ENCODE results near the gene CHN1. TPM values are rescaled to one million over a fixed set of nuclear protein-coding genes. Genes with fewer than 3 reads are reported as not detected.

The CHN1 gene
- polyA plus RNA-seq, 1 donor (not counting 4 experiments of a cell fraction or from before 2014, with no cell fraction given): 2.3 TPM

GRCh38 chr2:175012516-175012915, 7.3 kb upstream of the CHN1 start:
- H3K4me1 ChIP-seq (ENCODE audit: control insufficient read depth, extremely low read depth, insufficient read depth, low read length): no peaks in the 10 kb centered on the region
- no peaks in the 10 kb centered on the region for H3K36me3 ChIP-seq (ENCODE audit: control insufficient read depth in 2 of 2, extremely low read depth in 1 of 2, insufficient read depth in 2 of 2, low read length in 2 of 2)
- TF ChIP-seq EZH2 (IDR thresholded peaks at IDR 0.05; ENCODE audit: low read length): no peak
- TF ChIP-seq CTCF (optimal IDR thresholded peaks at IDR 0.05 in 1 of 3, IDR thresholded peaks at IDR 0.05 in 1 of 3, conservative IDR thresholded peaks at IDR 0.05 in 1 of 3; ENCODE audit: extremely low read depth in 1 of 3, insufficient read depth in 2 of 3, low read length in 3 of 3): no peak
- no peak overlapping the region for H3K27ac ChIP-seq (ENCODE audit: control insufficient read depth, insufficient read depth, low read length)
- DNase-seq (ENCODE audit: low read depth, low spot score): no peak
- no peak overlapping the region for H2AFZ ChIP-seq (ENCODE audit: control insufficient read depth, low read length)
- H3K9me3 ChIP-seq (ENCODE audit: control insufficient read depth, low read depth, low read length): no peaks in the 10 kb centered on the region
- H4K20me1 ChIP-seq (ENCODE audit: control insufficient read depth, extremely low read depth, insufficient read depth, low read length): no peaks in the 10 kb centered on the region
- dilution Hi-C loops (cut with MboI; ENCODE audit: extremely low pct_ligation_motif_present, low sequenced_read_pairs): no loop called here
- no peak overlapping the region for H3K4me2 ChIP-seq (ENCODE audit: control insufficient read depth, extremely low read depth, insufficient read depth, low read depth, low read length)
- no peak for FAIRE-seq
- no peaks in the 10 kb centered on the region for H3K79me2 ChIP-seq (ENCODE audit: control insufficient read depth, insufficient read depth, low read length)
- H3K27me3 ChIP-seq (ENCODE audit: control insufficient read depth, extremely low read depth, insufficient read depth, low read length): peaks cover 5% of the 10 kb centered on the region
- no peaks in the 10 kb centered on the region for H3K9me1 ChIP-seq (ENCODE audit: control insufficient read depth, extremely low read depth, insufficient read depth, low read length)
- H3K9ac ChIP-seq (ENCODE audit: control insufficient read depth, extremely low read depth, insufficient read depth, low read length): no peak overlapping the region
- H3K4me3 ChIP-seq (ENCODE audit: control insufficient read depth in 2 of 3, extremely low read depth in 1 of 3, insufficient read depth in 2 of 3, low read depth in 1 of 3, low read length in 3 of 3): no peak overlapping the region

- Histone ChIP-seq H3K4me2 (ENCODE audit: control insufficient read depth, extremely low read depth, insufficient read depth, low read depth, low read length) (no peak overlapping the region), H3K9me1 (ENCODE audit: control insufficient read depth, extremely low read depth, insufficient read depth, low read length) (no peaks in the 10 kb centered on the region), H3K9ac (ENCODE audit: control insufficient read depth, extremely low read depth, insufficient read depth, low read length) (no peak overlapping the region), H3K4me3 (ENCODE audit: control insufficient read depth in 2 of 3, extremely low read depth in 1 of 3, insufficient read depth in 2 of 3, low read depth in 1 of 3, low read length in 3 of 3) (no peak overlapping the region), H4K20me1 (ENCODE audit: control insufficient read depth, extremely low read depth, insufficient read depth, low read length) (no peaks in the 10 kb centered on the region), H3K36me3 (ENCODE audit: control insufficient read depth in 2 of 2, extremely low read depth in 1 of 2, insufficient read depth in 2 of 2, low read length in 2 of 2) (no peaks in the 10 kb centered on the region), H3K27ac (ENCODE audit: control insufficient read depth, insufficient read depth, low read length) (no peak overlapping the region), H3K4me1 (ENCODE audit: control insufficient read depth, extremely low read depth, insufficient read depth, low read length) (no peaks in the 10 kb centered on the region), H3K9me3 (ENCODE audit: control insufficient read depth, low read depth, low read length) (no peaks in the 10 kb centered on the region), H3K27me3 (ENCODE audit: control insufficient read depth, extremely low read depth, insufficient read depth, low read length) (peaks cover 15% of the 10 kb centered on the region), H3K79me2 (ENCODE audit: control insufficient read depth, insufficient read depth, low read length) (no peaks in the 10 kb centered on the region), H2AFZ (ENCODE audit: control insufficient read depth, low read length) (no peak overlapping the region)
- FAIRE-seq: no peak
- no peak for DNase-seq (ENCODE audit: low read depth, low spot score)
- dilution Hi-C loops (cut with MboI; ENCODE audit: extremely low pct_ligation_motif_present, low sequenced_read_pairs): no loop called here
- TF ChIP-seq CTCF (optimal IDR thresholded peaks at IDR 0.05 in 1 of 3, IDR thresholded peaks at IDR 0.05 in 1 of 3, conservative IDR thresholded peaks at IDR 0.05 in 1 of 3; ENCODE audit: extremely low read depth in 1 of 3, insufficient read depth in 2 of 3, low read length in 3 of 3) (no peak), EZH2 (IDR thresholded peaks at IDR 0.05; ENCODE audit: low read length) (no peak)
Observed at GRCh38 chr2:175011505-175011904, 6.3 kb upstream of the CHN1 start.
